GM12874 (cell line): ENCODE measurements around the gene LYPLA2.

Experiments used
- TF ChIP-seq, protein P1 (sequence below): IDR thresholded peaks from 2 replicates; pipeline ENCODE4 v1.5.1; 2011; ENCODE audit warnings: low read depth, mild to moderate bottlenecking, control low read depth, low read length, moderate library complexity; ENCODE audit not compliant: insufficient read depth

The LYPLA2 gene

DNA sequence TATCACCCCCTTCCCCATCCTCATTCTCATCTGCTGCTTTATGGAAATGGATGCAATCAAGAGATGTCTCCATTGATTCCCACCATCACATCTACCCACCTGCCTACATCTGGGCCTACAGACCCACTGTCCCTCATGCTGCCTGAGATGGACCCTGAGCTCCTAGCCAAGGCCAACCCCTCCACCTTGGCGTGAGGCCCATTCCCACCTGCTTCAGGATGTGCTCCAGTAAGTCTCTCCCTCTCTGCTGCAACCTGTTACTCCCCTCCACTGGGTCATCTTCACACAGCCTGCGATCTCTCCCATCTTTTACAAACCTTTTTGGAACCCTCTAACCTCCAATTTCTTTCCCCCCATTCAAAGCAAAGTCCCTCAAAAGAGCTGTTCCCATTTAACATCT, 14.1 kb downstream of the LYPLA2 start:
- TF ChIP-seq, protein P1, sequence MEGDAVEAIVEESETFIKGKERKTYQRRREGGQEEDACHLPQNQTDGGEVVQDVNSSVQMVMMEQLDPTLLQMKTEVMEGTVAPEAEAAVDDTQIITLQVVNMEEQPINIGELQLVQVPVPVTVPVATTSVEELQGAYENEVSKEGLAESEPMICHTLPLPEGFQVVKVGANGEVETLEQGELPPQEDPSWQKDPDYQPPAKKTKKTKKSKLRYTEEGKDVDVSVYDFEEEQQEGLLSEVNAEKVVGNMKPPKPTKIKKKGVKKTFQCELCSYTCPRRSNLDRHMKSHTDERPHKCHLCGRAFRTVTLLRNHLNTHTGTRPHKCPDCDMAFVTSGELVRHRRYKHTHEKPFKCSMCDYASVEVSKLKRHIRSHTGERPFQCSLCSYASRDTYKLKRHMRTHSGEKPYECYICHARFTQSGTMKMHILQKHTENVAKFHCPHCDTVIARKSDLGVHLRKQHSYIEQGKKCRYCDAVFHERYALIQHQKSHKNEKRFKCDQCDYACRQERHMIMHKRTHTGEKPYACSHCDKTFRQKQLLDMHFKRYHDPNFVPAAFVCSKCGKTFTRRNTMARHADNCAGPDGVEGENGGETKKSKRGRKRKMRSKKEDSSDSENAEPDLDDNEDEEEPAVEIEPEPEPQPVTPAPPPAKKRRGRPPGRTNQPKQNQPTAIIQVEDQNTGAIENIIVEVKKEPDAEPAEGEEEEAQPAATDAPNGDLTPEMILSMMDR, result no peak

DNA sequence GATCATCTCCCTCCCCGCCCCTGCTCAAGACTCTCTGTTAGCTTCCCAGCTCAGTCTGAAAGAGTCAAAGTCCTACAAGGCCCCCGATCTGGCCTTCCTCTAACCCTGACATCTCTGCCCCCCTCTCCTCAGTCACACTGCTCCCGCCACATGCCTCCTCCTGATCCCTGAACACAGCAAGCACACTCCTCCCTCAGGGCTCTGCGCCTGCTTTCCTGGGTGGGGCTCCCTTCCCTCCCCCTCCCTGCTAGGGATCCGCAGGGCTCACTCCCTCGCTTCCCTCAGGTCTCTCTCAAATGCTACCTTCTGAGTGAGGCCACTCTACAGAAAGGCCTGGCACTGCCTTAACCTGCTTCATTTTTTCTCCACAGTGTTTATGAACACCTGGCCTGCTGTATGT, 15.3 kb downstream of the LYPLA2 start:
- TF ChIP-seq, protein P1, result no peak

DNA sequence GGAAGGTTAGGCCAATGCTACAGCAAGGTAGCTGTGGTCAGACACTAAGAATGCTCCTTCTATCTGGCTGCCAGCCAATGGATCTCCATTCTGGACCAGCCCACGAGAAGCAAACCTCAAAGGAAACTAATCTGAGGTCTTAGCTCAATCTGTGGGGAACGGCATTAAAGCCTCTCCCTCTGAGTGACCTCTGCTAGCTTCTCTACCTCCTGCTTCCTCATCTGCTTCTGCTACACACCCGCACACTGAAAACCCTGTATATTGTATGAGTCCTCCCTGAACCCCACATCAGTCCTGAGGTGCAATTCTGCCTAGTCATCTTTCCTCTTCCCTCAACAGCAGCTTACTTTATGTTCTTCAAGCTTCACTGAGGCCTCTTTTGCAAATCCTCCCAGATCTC, 16.5 kb downstream of the LYPLA2 start:
- TF ChIP-seq, protein P1, result no peak

DNA sequence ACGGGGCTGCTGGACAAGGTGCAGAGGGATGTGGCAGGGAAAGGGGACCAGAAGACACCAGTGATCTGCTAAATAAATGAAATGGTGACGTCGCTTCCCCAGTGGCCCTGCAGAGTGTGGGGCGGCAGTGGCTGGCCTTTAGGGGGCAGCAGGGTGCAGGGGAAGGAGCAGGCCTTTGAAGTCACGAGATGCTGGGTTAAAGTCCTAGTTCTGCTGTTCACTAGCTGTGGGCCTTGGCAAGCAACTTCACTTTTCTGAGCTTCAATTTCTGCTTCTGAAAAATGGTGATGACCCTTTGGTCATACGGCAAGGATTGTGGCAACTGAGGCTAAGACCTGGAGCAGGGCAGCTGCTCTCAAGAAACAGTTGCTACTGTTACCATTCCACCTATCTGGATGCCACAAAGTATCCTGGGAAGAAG, 18.8 kb downstream of the LYPLA2 start:
- TF ChIP-seq, protein P1, result peak; percentile 94

DNA sequence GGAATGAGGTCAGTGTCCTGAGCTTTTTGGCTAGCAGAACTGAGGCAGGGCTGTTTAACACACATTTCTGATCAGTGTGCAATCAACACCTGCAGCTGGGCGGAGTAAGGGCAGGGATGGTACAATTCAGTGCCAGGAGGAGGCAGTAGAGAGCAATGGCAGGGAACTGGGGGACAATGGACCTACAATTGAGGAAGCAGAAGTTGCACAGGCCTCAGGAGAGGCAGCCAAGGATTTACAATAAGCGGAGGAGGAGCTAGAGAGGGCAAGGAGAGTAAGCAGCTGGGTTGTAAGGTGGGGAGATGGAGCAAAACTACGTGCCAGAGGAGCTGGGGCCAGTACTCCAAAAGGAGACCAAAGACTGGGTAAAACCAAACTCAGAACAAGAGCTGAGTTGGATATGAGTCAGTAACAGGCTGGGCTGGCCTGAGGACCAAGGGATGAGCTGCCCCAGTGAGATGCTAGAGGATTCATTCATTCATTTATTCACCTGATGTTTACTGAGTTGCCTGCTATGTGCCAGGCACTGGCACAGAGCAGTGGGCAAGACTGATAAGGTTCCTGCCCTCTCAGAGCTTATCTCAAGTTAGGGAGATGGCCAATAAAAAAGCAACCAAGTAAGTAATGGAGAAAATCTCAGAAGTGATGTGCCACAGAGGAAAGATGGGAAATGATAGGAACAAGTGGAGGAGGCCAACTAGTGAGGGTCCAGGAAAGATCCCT, 20.0 kb downstream of the LYPLA2 start:
- TF ChIP-seq, protein P1, result peak; percentile 94

DNA sequence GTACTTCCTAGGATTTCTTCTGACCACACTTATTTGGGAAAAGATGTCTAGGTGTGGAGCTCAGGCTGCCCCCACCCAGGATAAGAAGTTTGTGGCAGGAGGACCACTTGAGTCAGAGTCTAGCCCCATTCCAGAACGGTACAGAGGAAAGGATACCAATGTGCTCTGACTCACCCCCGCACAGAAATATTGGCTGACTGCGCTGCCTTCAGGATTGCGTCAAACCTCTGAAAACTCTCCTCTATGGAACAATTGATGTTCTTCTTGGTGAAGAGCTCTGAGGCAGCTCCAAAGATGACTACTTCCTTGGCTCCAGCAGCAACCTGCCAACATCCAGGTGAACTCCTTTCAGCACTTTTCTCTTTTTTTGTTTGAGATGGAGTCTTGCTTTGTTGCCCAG, 23.1 kb downstream of the LYPLA2 start:
- TF ChIP-seq, protein P1, result no peak

DNA sequence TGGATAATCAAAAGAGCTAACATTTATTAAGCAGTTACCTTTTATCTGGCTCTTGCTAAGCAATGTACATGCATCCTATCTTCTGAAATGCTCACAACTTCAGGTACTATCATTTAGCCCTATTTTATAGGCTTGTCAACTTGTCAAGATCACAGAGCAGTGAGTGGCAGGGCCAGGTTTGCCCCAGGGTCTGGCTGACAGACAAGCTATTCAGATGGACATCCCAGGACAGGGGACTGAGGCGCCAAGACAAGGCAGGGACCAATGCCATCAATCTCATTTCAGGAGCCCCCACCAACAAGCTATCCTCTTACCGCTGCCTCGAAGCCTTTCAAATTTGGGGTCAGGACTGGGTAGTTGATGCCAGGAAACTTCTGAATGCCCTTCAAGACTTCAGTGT, 25.4 kb downstream of the LYPLA2 start:
- TF ChIP-seq, protein P1, result no peak

DNA sequence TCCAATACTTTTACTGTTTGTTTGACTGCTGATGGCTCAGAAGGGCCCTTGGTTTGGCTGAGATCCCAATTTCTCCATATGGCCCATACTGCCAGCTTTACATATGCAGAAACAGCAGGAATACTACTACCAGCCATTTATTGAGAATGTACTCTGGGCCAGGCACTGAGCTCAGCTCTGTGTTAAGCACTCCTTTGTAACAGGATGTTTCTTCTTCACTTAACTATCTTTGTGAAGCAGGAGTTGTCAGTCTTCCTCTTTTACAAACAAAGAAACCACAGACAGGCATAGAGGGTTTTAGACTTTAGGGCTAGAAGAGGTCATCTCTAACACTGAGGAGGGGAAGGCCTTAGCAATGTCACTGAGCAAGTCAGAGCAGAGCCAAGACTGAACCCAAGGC, 26.0 kb downstream of the LYPLA2 start:
- TF ChIP-seq, protein P1, result no peak
